ENCODE measurements around the gene REXO4. TPM values are rescaled to one million over a fixed set of nuclear protein-coding genes. Genes with fewer than 3 reads are reported as not detected.

Gene REXO4
- polyA plus RNA-seq, 1 of the 3 experiments (the other 2 are of a cell fraction) = 37.3 TPM

GRCh38 chr9:133441571-133441970, 23.8 kb upstream of the REXO4 start:
- Histone ChIP-seq H3K4me1 (ENCODE audit: control insufficient read depth in 1 of 2, insufficient read depth in 2 of 2, low read depth in 1 of 2, low read length in 1 of 2) (no peaks in the 10 kb centered on the region), H3K9me2 (no peaks in the 10 kb centered on the region), H4K20me1 (ENCODE audit: insufficient read depth) (no peaks in the 10 kb centered on the region), H3K27ac (ENCODE audit: low read depth in 2 of 2, low read length in 1 of 2) (no peak overlapping the region), H3K9me3 (no peaks in the 10 kb centered on the region), H3F3A (replicated peaks; ENCODE audit: insufficient read depth) (no peaks in the 10 kb centered on the region), H2AFZ (ENCODE audit: low read depth) (no peak overlapping the region), H3K4me2 (no peak overlapping the region), H3K79me2 (ENCODE audit: insufficient read depth) (no peaks in the 10 kb centered on the region), H3K36me3 (replicated peaks in 1 of 2; ENCODE audit: control insufficient read depth in 1 of 2, insufficient read depth in 2 of 2, low read length in 1 of 2) (no peaks in the 10 kb centered on the region), H3K27me3 (ENCODE audit: insufficient read depth) (no peaks in the 10 kb centered on the region), H3K9ac (no peak overlapping the region), H3K4me3 (ENCODE audit: low read depth in 2 of 2, low read length in 1 of 2) (no peak overlapping the region)
- POLR2A ChIA-PET = no interaction called here
- CTCF ChIA-PET = no interaction called here
- 64% methylated on average over 3 of the region's 5 CpGs for WGBS (ENCODE audit: low lambda C conversion rate)
- no peak for TF ChIP-seq RCOR1 (IDR thresholded peaks at IDR 0.05; ENCODE audit: low read length)
- TF ChIP-seq MEF2A (IDR thresholded peaks at IDR 0.05; ENCODE audit: borderline replicate concordance, low read depth) = no peak
- TF ChIP-seq GATA2 (CRISPR knock-in tag; IDR thresholded peaks at IDR 0.05) = no peak
- TF ChIP-seq NRF1 (IDR thresholded peaks at IDR 0.05; ENCODE audit: low read depth, low read length) = no peak
- TF ChIP-seq CHD2 (IDR thresholded peaks at IDR 0.05; ENCODE audit: low read length, partially characterized antibody) = no peak
- TF ChIP-seq RFX5 (IDR thresholded peaks at IDR 0.05; ENCODE audit: low read length) = no peak
- no peak for TF ChIP-seq SMC3 (IDR thresholded peaks at IDR 0.05; ENCODE audit: low read depth, low read length)
- TF ChIP-seq EP300 (IDR thresholded peaks at IDR 0.05; ENCODE audit: borderline replicate concordance in 1 of 2, low read depth in 1 of 2, low read length in 1 of 2) = no peak
- no peak for TF ChIP-seq FOXM1 (IDR thresholded peaks at IDR 0.05; ENCODE audit: low read depth)
- TF ChIP-seq, protein P1, sequence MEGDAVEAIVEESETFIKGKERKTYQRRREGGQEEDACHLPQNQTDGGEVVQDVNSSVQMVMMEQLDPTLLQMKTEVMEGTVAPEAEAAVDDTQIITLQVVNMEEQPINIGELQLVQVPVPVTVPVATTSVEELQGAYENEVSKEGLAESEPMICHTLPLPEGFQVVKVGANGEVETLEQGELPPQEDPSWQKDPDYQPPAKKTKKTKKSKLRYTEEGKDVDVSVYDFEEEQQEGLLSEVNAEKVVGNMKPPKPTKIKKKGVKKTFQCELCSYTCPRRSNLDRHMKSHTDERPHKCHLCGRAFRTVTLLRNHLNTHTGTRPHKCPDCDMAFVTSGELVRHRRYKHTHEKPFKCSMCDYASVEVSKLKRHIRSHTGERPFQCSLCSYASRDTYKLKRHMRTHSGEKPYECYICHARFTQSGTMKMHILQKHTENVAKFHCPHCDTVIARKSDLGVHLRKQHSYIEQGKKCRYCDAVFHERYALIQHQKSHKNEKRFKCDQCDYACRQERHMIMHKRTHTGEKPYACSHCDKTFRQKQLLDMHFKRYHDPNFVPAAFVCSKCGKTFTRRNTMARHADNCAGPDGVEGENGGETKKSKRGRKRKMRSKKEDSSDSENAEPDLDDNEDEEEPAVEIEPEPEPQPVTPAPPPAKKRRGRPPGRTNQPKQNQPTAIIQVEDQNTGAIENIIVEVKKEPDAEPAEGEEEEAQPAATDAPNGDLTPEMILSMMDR (IDR thresholded peaks at IDR 0.05) = no peak
- TF ChIP-seq MAX (IDR thresholded peaks at IDR 0.05; ENCODE audit: low read depth) = no peak
- TF ChIP-seq ZBTB33 (IDR thresholded peaks at IDR 0.05; ENCODE audit: borderline replicate concordance, low read depth) = no peak
- no peak for TF ChIP-seq TCF12 (IDR thresholded peaks at IDR 0.05)
- TF ChIP-seq SIN3A (IDR thresholded peaks at IDR 0.05; ENCODE audit: borderline replicate concordance, low read depth, low read length) = no peak
- no peak for DNase-seq

DNA sequence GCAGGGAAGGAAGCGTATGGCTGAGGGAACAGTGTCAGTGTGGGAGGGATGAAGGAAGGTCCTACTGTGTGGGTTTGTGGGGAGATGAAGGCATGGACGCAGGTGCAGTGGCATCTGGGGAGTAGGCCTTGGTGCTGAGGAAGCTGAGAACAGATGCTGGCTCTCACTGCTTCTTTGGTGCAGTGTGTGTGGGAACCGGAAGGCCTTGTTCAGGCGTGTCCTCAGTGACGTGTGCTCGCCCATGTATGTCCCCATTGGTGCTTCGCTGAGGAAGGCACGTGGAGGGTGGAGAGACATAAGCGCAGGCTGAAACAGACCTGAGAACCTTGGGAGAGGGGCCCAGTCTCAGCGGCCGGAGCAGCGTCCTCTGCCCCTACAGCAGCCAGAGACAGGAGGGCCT, 23.1 kb upstream of the REXO4 start:
- Histone ChIP-seq H3K27ac (ENCODE audit: low read depth in 2 of 2, low read length in 1 of 2) (no peak overlapping the region), H3F3A (replicated peaks; ENCODE audit: insufficient read depth) (no peaks in the 10 kb centered on the region), H3K4me2 (no peak overlapping the region), H3K9me3 (no peaks in the 10 kb centered on the region), H3K9ac (no peak overlapping the region), H3K27me3 (ENCODE audit: insufficient read depth) (no peaks in the 10 kb centered on the region), H3K36me3 (replicated peaks in 1 of 2; ENCODE audit: control insufficient read depth in 1 of 2, insufficient read depth in 2 of 2, low read length in 1 of 2) (no peaks in the 10 kb centered on the region), H2AFZ (ENCODE audit: low read depth) (no peak overlapping the region), H3K4me1 (ENCODE audit: control insufficient read depth in 1 of 2, insufficient read depth in 2 of 2, low read depth in 1 of 2, low read length in 1 of 2) (no peaks in the 10 kb centered on the region), H3K4me3 (ENCODE audit: low read depth in 2 of 2, low read length in 1 of 2) (no peak overlapping the region), H3K79me2 (ENCODE audit: insufficient read depth) (no peaks in the 10 kb centered on the region), H3K9me2 (no peaks in the 10 kb centered on the region), H4K20me1 (ENCODE audit: insufficient read depth) (no peaks in the 10 kb centered on the region)
- ChIA-PET POLR2A (no interaction called here), CTCF (no interaction called here)
- DNase-seq = no peak
- no peak for TF ChIP-seq FOXM1 (IDR thresholded peaks at IDR 0.05; ENCODE audit: low read depth)
- TF ChIP-seq GABPA (IDR thresholded peaks at IDR 0.05; ENCODE audit: low read depth) = no peak
- no peak for TF ChIP-seq NFIC (IDR thresholded peaks at IDR 0.05; ENCODE audit: borderline replicate concordance)
- no peak for TF ChIP-seq POLR2AphosphoS5 (IDR thresholded peaks at IDR 0.05; ENCODE audit: low read depth, low read length)
- TF ChIP-seq RFX5 (IDR thresholded peaks at IDR 0.05; ENCODE audit: low read length) = no peak
- no peak for TF ChIP-seq TCF12 (IDR thresholded peaks at IDR 0.05)
- 83% methylated on average over 9 of the region's 12 CpGs for WGBS (ENCODE audit: low lambda C conversion rate)
